MCF 10A (cell line): Measurements from ENCODE around the gene CDKL1. TPM values are rescaled to one million over a fixed set of nuclear protein-coding genes. Genes with fewer than 3 reads are reported as not detected.
"Not testable (repeated sequence)": the region's sequence is repeated elsewhere in the genome, so short reads cannot be mapped to it uniquely, and the experiment has no call there.

ENCODE experiments used
- BruUV-seq: library from RNA; stranded (reverse); fragments of 400-500 nt; replicated peaks from 2 replicates; lab custom pipeline; 2021; lab: Mats Ljungman, UMichigan
- CTCF ChIA-PET: fragments of 300-600 bp; sonication (Branson Sonifier 250); formaldehyde crosslinking; extraction: SDS; loops from one replicate; lab custom pipeline; 2021; ENCODE audit warnings: antibody characterized with exemption, inconsistent platforms; lab: Yijun Ruan, JAX
- POLR2A ChIA-PET: fragments of 300-600, 350-650 bp; sonication (Branson Sonifier 250); formaldehyde crosslinking; extraction: SDS; loops from one replicate; lab custom pipeline; 2020; ENCODE audit warnings: antibody characterized with exemption, inconsistent platforms; lab: Yijun Ruan, JAX
- DNase-seq: peaks from one replicate; pipeline ENCODE4 v3.0.0-alpha.2; 2018; ENCODE audit not compliant: unreplicated experiment
- H3K27ac Mint-ChIP-seq: one replicate; pipeline ENCODE4 v1.8.0; 2022; ENCODE audit warnings: mild to moderate bottlenecking, low read depth, mixed read lengths; ENCODE audit not compliant: unreplicated experiment
- H3K27me3 Mint-ChIP-seq: one replicate; pipeline ENCODE4 v1.8.0; 2022; ENCODE audit warnings: mixed read lengths; ENCODE audit not compliant: insufficient read depth, unreplicated experiment
- H3K36me3 Mint-ChIP-seq: one replicate; pipeline ENCODE4 v1.8.0; 2022; ENCODE audit warnings: mild to moderate bottlenecking, moderate library complexity, mixed read lengths; ENCODE audit not compliant: insufficient read depth, unreplicated experiment
- H3K4me1 Mint-ChIP-seq: one replicate; pipeline ENCODE4 v1.8.0; 2022; ENCODE audit warnings: mixed read lengths; ENCODE audit not compliant: insufficient read depth, unreplicated experiment
- H3K4me3 Mint-ChIP-seq: one replicate; pipeline ENCODE4 v1.8.0; 2022; ENCODE audit warnings: mild to moderate bottlenecking, moderate library complexity, mixed read lengths; ENCODE audit not compliant: unreplicated experiment
- H3K9me3 Mint-ChIP-seq: one replicate; pipeline ENCODE4 v1.8.0; 2022; ENCODE audit warnings: mixed read lengths; ENCODE audit not compliant: unreplicated experiment
- CTCF ChIP-seq: fragments of 200-600 bp; IDR thresholded peaks from one replicate; pipeline ENCODE4 v1.8.0; 2022; ENCODE audit warnings: antibody characterized with exemption, mild to moderate bottlenecking; ENCODE audit not compliant: unreplicated experiment
- intact Hi-C: fragments of 100-400 bp; cut with micrococcal nuclease; formaldehyde crosslinking; loops from 2 replicates; pipeline ENCODE4 v1.14.1; 2022
- total RNA-seq: library from RNA; stranded (reverse); gene quantifications from 2 replicates; pipeline ENCODE4 v1.2.3, GENCODE V29; 2022

Gene CDKL1
- total RNA-seq, 1 experiment from 2014 or later = 26.3 TPM

GRCh38 chr14:50363714-50364111 is 33.0 kb downstream of the CDKL1 start:
- Mint-ChIP-seq H3K4me3 (no peak overlapping the region), H3K36me3 (no peaks in the 10 kb centered on the region), H3K4me1 (peaks cover 26% of the 10 kb centered on the region), H3K27ac (no peak overlapping the region), H3K9me3 (no peaks in the 10 kb centered on the region), H3K27me3 (no peaks in the 10 kb centered on the region)
- intact Hi-C loops = no loop called here
- ChIA-PET CTCF (interaction anchor here (0.6 to 1.3 kb wide), 4 partner anchors 11 to 51 kb away, joined by 3 read pairs; no protein-coding TSS in a partner anchor), POLR2A (interaction anchor here (1.0 to 1.5 kb wide), 2 partner anchors 17 to 168 kb away, joined by 3 read pairs; partner anchors contain the start of gene MAP4K5)
- BruUV-seq = no TSS peak
- TF ChIP-seq CTCF = no peak
- no peak for DNase-seq

GRCh38 chr14:50362764-50363713 is 33.6 kb downstream of the CDKL1 start:
- Mint-ChIP-seq H3K9me3 (no peaks in the 10 kb centered on the region), H3K4me1 (peaks cover 26% of the 10 kb centered on the region), H3K36me3 (no peaks in the 10 kb centered on the region), H3K27me3 (no peaks in the 10 kb centered on the region), H3K4me3 (no peak overlapping the region), H3K27ac (peak overlapping the region; percentile 16)
- CTCF ChIA-PET = interaction anchor here (0.8 to 1.3 kb wide), 3 partner anchors 11 to 38 kb away, joined by 3 read pairs; no protein-coding TSS in a partner anchor
- DNase-seq = no peak
- no peak for TF ChIP-seq CTCF
- no TSS peak for BruUV-seq
- POLR2A ChIA-PET = interaction anchor here (0.6 to 1.5 kb wide), 3 partner anchors 16 to 206 kb away, joined by 3 read pairs; partner anchors contain the start of gene MAP4K5
- intact Hi-C loops = no loop called here

GRCh38 chr14:50361473-50362403 is 34.9 kb downstream of the CDKL1 start:
- H3K36me3 Mint-ChIP-seq, H3K27me3 Mint-ChIP-seq, H3K9me3 Mint-ChIP-seq, H3K27ac Mint-ChIP-seq, intact Hi-C loops, BruUV-seq, H3K4me3 Mint-ChIP-seq, DNase-seq: not testable (repeated sequence)
- POLR2A ChIA-PET = interaction anchor here (1.1 to 2.9 kb wide), 2 partner anchors 34 to 41 kb away, joined by 4 to 12 read pairs; partner anchors contain the start of gene CDKL1
- CTCF ChIA-PET = interaction anchor here (0.6 kb wide), 1 partner anchor 138 kb away, joined by 3 read pairs; no protein-coding TSS in a partner anchor
- peaks cover 25% of the 10 kb centered on the region for H3K4me1 Mint-ChIP-seq

GRCh38 chr14:50360851-50361250 is 35.8 kb downstream of the CDKL1 start:
- peaks cover 16% of the 10 kb centered on the region for H3K4me1 Mint-ChIP-seq
- H3K4me3 Mint-ChIP-seq = no peak overlapping the region
- BruUV-seq = no TSS peak
- no peaks in the 10 kb centered on the region for H3K27me3 Mint-ChIP-seq
- CTCF ChIA-PET = interaction anchor here (0.6 kb wide), 1 partner anchor 139 kb away, joined by 3 read pairs; no protein-coding TSS in a partner anchor
- no peaks in the 10 kb centered on the region for H3K36me3 Mint-ChIP-seq
- POLR2A ChIA-PET = interaction anchor here (0.6 to 2.9 kb wide), 5 partner anchors 9 to 49 kb away, joined by 3 to 12 read pairs (median 3); partner anchors contain the start of gene CDKL1
- no peak for TF ChIP-seq CTCF
- intact Hi-C loops = no loop called here
- peak; percentile 7 for DNase-seq
- H3K9me3 Mint-ChIP-seq = no peaks in the 10 kb centered on the region
- no peak overlapping the region for H3K27ac Mint-ChIP-seq
